ENCODE results near the gene DDX31. TPM values are rescaled to one million over a fixed set of nuclear protein-coding genes. Genes with fewer than 3 reads are reported as not detected.
"Not testable (repeated sequence)": the region's sequence is repeated elsewhere in the genome, so short reads cannot be mapped to it uniquely, and the experiment has no call there.

The DDX31 gene
- total and polyA plus RNA-seq, 9 donors: 9.7 to 19.6 (median 14.1) TPM

GRCh38 chr9:132712753-132713152, 43.0 kb upstream of the DDX31 start:
- intact Hi-C loops (cut with DNase I): no loop called here
- WGBS, 3 donors: 63 to 77% (median 65%) methylated on average over 5 of the region's 5 CpGs
- Histone ChIP-seq H3K4me1 (ENCODE audit: insufficient read depth) (no peaks in the 10 kb centered on the region), H3K36me3 (no peaks in the 10 kb centered on the region), H3K27ac (no peak overlapping the region), H3K4me3 (no peak overlapping the region), H3K9me3 (no peaks in the 10 kb centered on the region), H3K27me3 (no peaks in the 10 kb centered on the region)
- TF ChIP-seq CTCF (IDR thresholded peaks at IDR 0.05) (no peak), EP300 (IDR thresholded peaks at IDR 0.05) (no peak), POLR2A (IDR thresholded peaks at IDR 0.05) (no peak)
- no peak for DNase-seq

DNA sequence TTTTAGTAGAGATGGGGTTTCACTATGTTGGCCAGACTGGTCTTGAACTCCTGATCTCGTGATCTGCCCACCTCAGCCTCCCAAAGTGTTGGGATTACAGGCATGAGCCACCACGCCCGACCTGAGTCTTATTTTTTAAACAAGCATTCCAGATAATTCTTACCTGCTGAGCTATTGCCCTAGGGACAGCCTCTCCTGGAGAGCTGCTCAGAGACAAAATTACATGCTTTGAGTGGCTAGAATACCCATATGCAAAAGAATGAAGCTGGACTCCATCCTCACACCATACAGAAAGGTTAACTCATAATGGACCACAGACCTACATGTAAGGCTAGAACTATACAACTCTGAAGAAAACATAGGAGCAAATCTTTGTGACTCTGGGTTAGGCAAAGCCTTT, 42.1 kb upstream of the DDX31 start:
- DNase-seq: no peak
- Histone ChIP-seq H3K27ac (no peak overlapping the region), H3K4me3 (no peak overlapping the region), H3K4me1 (ENCODE audit: insufficient read depth) (no peaks in the 10 kb centered on the region), H3K36me3 (no peaks in the 10 kb centered on the region), H3K27me3 (no peaks in the 10 kb centered on the region), H3K9me3 (no peaks in the 10 kb centered on the region)
- 91 to 98% (median 96%) methylated on average over 3 of the region's 3 CpGs for WGBS, 3 donors
- intact Hi-C loops (cut with DNase I): no loop called here
- TF ChIP-seq POLR2A (IDR thresholded peaks at IDR 0.05) (no peak), CTCF (IDR thresholded peaks at IDR 0.05) (no peak), EP300 (IDR thresholded peaks at IDR 0.05) (no peak)

DNA sequence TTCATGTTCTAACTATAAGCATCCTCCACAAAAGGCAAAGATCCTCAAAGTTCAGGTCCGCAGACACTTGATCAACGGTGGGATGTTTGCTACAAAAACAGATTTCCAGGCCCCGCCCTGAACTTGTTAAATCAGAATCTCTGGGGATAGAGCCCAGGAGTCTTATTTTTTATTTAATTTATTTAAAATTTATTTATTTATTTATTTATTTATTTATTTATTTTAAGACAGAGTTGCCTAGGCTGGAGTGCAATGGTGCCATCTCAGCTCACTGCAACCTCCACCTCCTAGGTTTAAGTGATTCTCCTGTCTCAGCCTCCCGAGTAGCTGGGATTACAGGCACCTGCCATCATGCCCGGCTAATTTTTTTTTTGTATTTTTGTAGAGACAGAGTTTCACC, 41.4 kb upstream of the DDX31 start:
- H3K27ac ChIP-seq; DNase-seq; H3K9me3 ChIP-seq; intact Hi-C loops (cut with DNase I); H3K4me1 ChIP-seq (ENCODE audit: insufficient read depth); H3K36me3 ChIP-seq; H3K27me3 ChIP-seq; H3K4me3 ChIP-seq: not testable (repeated sequence)
- 95 to 97% (median 96%) methylated on average over 5 of the region's 5 CpGs for WGBS, 3 donors

GRCh38 chr9:132710333-132710732, 40.5 kb upstream of the DDX31 start:
- no peaks in the 10 kb centered on the region for H3K36me3 ChIP-seq
- DNase-seq: no peak
- no peak overlapping the region for H3K27ac ChIP-seq
- H3K4me1 ChIP-seq (ENCODE audit: insufficient read depth): no peaks in the 10 kb centered on the region
- WGBS, 3 donors: 75 to 86% (median 81%) methylated on average over 6 of the region's 6 CpGs
- no peaks in the 10 kb centered on the region for H3K9me3 ChIP-seq
- intact Hi-C loops (cut with DNase I): no loop called here
- H3K27me3 ChIP-seq: no peaks in the 10 kb centered on the region
- TF ChIP-seq POLR2A (IDR thresholded peaks at IDR 0.05) (no peak), CTCF (IDR thresholded peaks at IDR 0.05) (no peak), EP300 (IDR thresholded peaks at IDR 0.05) (no peak)
- no peak overlapping the region for H3K4me3 ChIP-seq

DNA sequence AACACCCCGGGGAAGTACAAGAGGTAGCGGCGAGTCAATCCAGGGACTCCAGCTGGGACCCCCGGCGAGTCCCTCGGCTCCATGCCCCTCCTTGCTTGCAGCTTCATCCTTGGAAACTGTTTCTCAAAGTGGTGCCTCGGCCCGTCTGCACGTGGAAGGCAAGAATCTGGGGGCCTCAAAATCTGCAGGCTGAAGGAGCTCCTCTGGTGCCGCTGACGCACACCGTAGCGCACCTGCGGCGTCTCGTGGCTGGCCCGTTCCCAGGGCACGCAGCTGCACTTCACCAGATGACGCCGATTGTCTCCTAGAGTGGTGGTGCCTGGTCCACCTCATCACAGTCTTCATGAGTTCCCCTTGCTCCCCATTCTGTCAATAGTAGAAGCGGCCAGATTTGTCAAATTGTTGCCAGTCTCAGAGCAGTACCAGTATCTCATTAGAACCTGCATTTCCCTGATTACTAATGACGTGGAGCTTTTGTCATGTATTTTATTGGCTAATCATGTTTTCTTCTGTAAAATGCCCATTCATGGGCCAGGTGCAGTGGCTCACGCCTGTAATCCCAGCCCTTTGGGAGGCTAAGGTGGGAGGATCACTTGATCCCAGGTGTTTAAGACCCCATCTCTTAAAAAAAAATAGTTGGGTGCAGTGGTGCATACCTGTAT, 39.1 kb upstream of the DDX31 start:
- Histone ChIP-seq H3K27ac (no peak overlapping the region), H3K27me3 (no peaks in the 10 kb centered on the region), H3K4me3 (no peak overlapping the region), H3K4me1 (ENCODE audit: insufficient read depth) (no peaks in the 10 kb centered on the region), H3K36me3 (no peaks in the 10 kb centered on the region), H3K9me3 (no peaks in the 10 kb centered on the region)
- WGBS, 3 donors: 87 to 90% (median 87%) methylated on average over 23 of the region's 23 CpGs
- intact Hi-C loops (cut with DNase I): no loop called here
- DNase-seq: no peak
- TF ChIP-seq POLR2A (IDR thresholded peaks at IDR 0.05): no peak
- no peak for TF ChIP-seq CTCF (IDR thresholded peaks at IDR 0.05)
- TF ChIP-seq EP300 (IDR thresholded peaks at IDR 0.05): no peak
